GM21786 (cell line): Measurements from ENCODE around the gene PPP1CC.

Experiments
- ATAC-seq: cut with Tn5 transposase; IDR thresholded peaks from one replicate; pipeline ENCODE4 v1.9.1; 2021; ENCODE audit not compliant: unreplicated experiment

PPP1CC gene

GRCh38 chr12:110689281-110690126 is 53.2 kb downstream of the PPP1CC start:
- peak; percentile 57 for ATAC-seq

GRCh38 chr12:110688446-110689280 is 54.0 kb downstream of the PPP1CC start, which contains the start of gene HVCN1:
Gene HVCN1, minus strand, starts transcription at chr12:110689115. Its CDS starts 5,870 bp downstream, at chr12:110683245.
- peak; percentile 18 for ATAC-seq

- no peak for ATAC-seq
These were observed 55.1 kb downstream of the PPP1CC start for GRCh38 chr12:110687396-110688169.

DNA sequence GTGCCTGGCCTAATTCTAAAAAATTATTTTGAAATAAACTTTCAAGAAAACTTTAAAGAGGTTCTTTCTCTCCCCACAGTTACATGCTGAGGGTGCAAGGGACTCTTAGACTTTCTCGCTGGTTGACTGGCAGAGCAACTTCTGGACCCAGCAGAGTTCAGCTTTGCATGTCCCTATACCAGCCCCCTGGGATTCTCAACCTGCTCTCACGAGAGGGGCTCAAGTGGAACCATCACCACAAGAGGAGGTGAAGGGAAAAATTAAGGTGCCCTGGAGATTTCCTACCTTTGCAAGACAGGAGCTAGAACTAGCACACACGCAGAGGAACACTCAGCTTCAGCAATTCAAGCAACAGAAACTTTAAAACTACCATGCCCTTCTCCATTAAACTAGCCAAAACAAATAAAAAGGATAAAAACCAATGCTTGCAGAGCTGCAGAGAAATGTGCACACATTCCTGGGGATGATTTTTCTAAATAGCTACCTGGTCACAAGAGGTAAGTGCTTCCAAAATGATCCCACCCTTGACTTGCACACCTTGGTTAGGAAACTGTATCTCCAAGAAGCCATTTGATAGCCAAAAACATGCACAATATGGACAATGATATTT is 56.3 kb downstream of the PPP1CC start:
- ATAC-seq, result no peak

DNA sequence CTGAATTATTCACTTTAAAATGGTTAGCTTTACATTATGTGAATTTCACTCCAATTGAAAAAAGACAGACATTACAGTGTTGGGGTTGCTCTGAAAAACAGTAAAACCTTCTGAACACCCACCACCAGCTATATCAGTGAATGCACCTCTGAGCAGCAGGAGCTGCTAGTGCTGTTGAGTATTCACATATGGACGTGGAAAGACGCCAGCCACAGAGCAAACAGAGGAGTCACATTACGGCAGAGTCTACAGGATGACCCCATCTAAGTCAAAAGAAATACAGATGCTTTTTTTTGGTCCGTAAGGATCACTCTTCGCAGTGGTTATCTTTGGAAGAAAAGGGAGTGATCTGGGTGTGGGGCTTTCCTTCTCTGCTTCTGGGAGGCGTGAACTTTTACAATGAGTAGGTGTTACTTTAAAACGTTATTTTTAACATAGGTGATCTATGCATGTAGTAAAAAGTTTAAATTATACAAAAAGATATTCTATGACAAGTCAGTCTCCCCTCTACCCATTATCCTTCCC is 58.3 kb downstream of the PPP1CC start:
- no peak for ATAC-seq

- no peak for ATAC-seq
These were observed 58.8 kb downstream of the PPP1CC start for GRCh38 chr12:110683888-110684287.

DNA sequence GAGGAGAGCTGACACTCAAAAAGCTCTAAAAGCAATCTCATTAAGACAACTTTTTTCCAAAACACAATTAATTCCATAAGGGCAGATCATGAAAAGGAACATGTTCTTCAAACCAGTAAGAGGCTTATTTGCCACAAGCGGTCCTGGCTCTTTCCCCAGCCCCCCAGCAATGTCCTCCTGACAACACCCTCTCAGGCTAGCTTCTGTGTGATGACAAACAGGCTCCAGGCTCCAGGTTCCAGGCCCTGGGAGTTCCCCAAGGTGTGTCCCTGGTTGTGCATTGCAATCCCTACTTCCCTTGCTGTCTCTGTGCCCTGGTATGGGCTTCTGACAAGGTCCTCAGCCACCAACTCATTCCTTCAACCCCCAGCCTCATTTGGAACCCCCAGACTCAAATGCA is 62.7 kb downstream of the PPP1CC start:
- ATAC-seq, result no peak

- ATAC-seq, result no peak
These were observed 63.5 kb downstream of the PPP1CC start for GRCh38 chr12:110679201-110679600.

GRCh38 chr12:110677982-110678381 is 64.7 kb downstream of the PPP1CC start:
- ATAC-seq, result no peak

DNA sequence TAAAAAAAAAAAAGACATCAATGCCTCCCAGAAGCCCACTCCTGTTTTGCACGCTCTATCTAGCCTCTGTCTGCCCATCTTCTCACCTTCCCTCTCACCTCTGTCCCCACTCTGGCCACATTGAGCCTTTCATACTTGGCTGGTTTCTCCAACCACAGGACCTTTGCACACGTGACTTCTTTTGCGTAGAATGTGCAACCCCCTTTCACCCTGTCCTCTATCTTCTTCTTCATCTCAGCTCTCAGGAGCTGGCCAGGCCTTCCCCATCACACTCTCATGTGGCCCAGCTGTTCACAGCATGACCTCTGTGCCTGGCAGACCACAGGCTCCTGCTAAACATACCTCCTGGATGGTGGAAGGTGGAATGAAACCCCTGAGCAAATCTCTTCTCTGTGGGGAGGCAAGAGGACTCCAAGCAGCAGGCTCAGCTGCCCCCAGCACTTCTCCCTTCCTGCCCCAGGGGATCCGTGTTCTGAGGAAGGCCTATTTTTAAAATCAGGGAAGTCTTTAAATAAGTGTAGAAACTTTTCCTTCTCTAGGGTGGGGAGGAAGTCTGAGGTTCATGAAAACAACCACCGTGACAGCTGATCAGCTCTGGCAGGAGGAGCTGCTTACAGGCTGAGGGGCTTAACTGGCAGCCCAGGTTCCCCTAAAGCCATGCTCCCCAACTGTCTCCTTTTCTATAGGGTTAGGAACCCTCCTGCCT is 65.3 kb downstream of the PPP1CC start:
- ATAC-seq, result peak; percentile 81

- ATAC-seq, result no peak
These were observed 66.5 kb downstream of the PPP1CC start for GRCh38 chr12:110676171-110676570.

- peak; percentile 44 for ATAC-seq
These were observed 72.5 kb downstream of the PPP1CC start for GRCh38 chr12:110670161-110670701.
